SK-N-SH treated with all-trans-retinoic acid at 6 μM for 48 hours (cell line): Measurements from ENCODE around the gene PTPN7.

Source experiments
- ATAC-seq: fragments of 200-7000 bp; cut with Tn5 transposase; 3 replicates; pipeline ENCODE4 v1.9.1; 2020; ENCODE audit warnings: mild to moderate bottlenecking, moderate library complexity
- ARNTL ChIP-seq: fragments of 450-650 bp; formaldehyde crosslinking; IDR thresholded peaks from 2 replicates; pipeline ENCODE4 v1.5.0; 2020; ENCODE audit warnings: low read depth, mild to moderate bottlenecking, moderate library complexity, borderline replicate concordance
- BACH2 ChIP-seq: fragments of 250-450 bp; sonication (Bioruptor Pico); IDR thresholded peaks from 2 replicates; pipeline ENCODE4 v1.9.0; 2021; ENCODE audit warnings: mild to moderate bottlenecking, borderline replicate concordance
- CSDC2 ChIP-seq: fragments of 250-450 bp; sonication (Bioruptor Pico); IDR thresholded peaks from 2 replicates; pipeline ENCODE4 v1.5.0; 2020; ENCODE audit warnings: mild to moderate bottlenecking, moderate library complexity
- GLIS3 ChIP-seq: fragments of 250-450 bp; sonication (Bioruptor Pico); IDR thresholded peaks from 2 replicates; pipeline ENCODE4 v1.5.0; 2020; ENCODE audit warnings: mild to moderate bottlenecking, moderate library complexity
- OSR1 ChIP-seq: fragments of 250-450 bp; sonication (Bioruptor Pico); IDR thresholded peaks from 2 replicates; pipeline ENCODE4 v1.8.0; 2022; ENCODE audit warnings: moderate library complexity, mild to moderate bottlenecking, inconsistent platforms
- RARB ChIP-seq: fragments of 250-450 bp; sonication (Bioruptor Pico); IDR thresholded peaks from 2 replicates; pipeline ENCODE4 v1.8.0; 2021; ENCODE audit warnings: mild to moderate bottlenecking, moderate library complexity
- SNAI2 ChIP-seq: fragments of 250-450 bp; sonication (Bioruptor Pico); IDR thresholded peaks from 2 replicates; pipeline ENCODE4 v1.5.0; 2020; ENCODE audit warnings: mild to moderate bottlenecking, moderate library complexity
- TCF4 ChIP-seq: fragments of 250-450 bp; sonication (Bioruptor Pico); IDR thresholded peaks from 2 replicates; pipeline ENCODE4 v1.8.0; 2021; ENCODE audit warnings: mild to moderate bottlenecking, moderate library complexity, borderline replicate concordance
- TOX ChIP-seq: fragments of 250-450 bp; sonication (Bioruptor Pico); IDR thresholded peaks from 2 replicates; pipeline ENCODE4 v1.8.0; 2021; ENCODE audit warnings: mild to moderate bottlenecking, moderate library complexity, borderline replicate concordance
- ZC3H10 ChIP-seq: fragments of 250-450 bp; sonication (Bioruptor Pico); IDR thresholded peaks from 2 replicates; pipeline ENCODE4 v1.5.1; 2021; ENCODE audit warnings: mild to moderate bottlenecking, moderate library complexity
- ZFP30 ChIP-seq: fragments of 450-650 bp; formaldehyde crosslinking; IDR thresholded peaks from 2 replicates; pipeline ENCODE4 v1.5.0; 2022; ENCODE audit warnings: mild to moderate bottlenecking, moderate library complexity
- ZNF565 ChIP-seq: fragments of 450-650 bp; formaldehyde crosslinking; conservative IDR thresholded peaks from 2 replicates; pipeline ENCODE4 v1.5.0; 2020; ENCODE audit warnings: low read depth, mild to moderate bottlenecking, moderate library complexity
- ZNF8 ChIP-seq: fragments of 450-650 bp; formaldehyde crosslinking; IDR thresholded peaks from 2 replicates; pipeline ENCODE4 v1.5.0; 2020; ENCODE audit warnings: mild to moderate bottlenecking, moderate library complexity
- TF ChIP-seq, protein P1 (sequence below): fragments of 250-450 bp; sonication (Bioruptor Pico); IDR thresholded peaks from 2 replicates; pipeline ENCODE4 v1.8.0; 2021; ENCODE audit warnings: low read depth, mild to moderate bottlenecking, moderate library complexity, borderline replicate concordance
- TF ChIP-seq, protein P2 (sequence below): fragments of 250-450 bp; sonication (Bioruptor Pico); IDR thresholded peaks from 2 replicates; pipeline ENCODE4 v1.8.0; 2020; ENCODE audit warnings: mild to moderate bottlenecking, moderate library complexity, borderline replicate concordance
- TF ChIP-seq, protein P3 (sequence below): fragments of 250-450 bp; sonication (Bioruptor Pico); IDR thresholded peaks from 2 replicates; pipeline ENCODE4 v1.5.0; 2020; ENCODE audit warnings: mild to moderate bottlenecking, moderate library complexity
- TF ChIP-seq, protein P4 (sequence below): fragments of 250-450 bp; sonication (Bioruptor Pico); IDR thresholded peaks from 2 replicates; pipeline ENCODE4 v1.5.1; 2021; ENCODE audit warnings: mild to moderate bottlenecking, moderate library complexity

PTPN7 gene

DNA sequence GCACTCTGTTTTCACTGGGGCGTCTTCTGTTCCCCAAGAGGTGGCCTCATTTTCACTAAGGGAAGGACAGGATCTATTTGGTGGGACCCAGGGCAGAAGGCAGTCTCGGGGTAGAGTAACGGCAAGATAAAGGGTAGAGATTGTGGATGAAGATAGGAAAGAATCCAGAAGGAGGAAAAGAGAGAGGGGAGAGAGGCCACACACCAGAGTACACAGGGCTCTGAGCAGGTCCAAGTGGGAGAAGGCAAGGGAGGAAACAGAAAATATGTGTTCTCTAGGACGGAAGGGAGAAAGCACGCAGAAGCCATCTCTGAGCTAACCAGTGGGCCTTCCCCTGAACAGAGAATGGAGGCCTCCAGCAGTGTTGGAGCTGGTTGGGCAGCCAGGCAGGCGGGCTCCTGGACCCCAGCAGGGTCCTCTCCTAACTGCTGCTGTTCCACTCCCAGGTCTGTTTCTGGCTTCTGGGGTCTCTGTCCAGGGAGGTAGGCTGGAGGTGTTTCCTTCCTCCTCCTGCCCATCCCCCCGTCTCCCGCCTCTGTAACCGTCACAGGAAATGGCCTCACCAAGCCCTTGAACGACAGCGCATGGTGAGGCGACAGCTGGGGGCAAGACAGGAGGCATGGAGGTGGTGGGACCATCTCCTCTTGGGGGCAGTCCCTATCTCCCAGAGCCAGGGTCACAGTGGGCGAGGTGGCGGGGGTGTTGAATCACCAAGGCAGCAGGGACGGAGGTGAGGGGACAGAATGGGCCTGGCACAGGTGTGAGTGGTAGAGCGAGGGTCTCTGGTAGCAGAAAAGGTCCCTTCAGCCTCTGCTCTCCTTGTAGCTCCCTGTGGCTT lies 649 bp downstream of the PTPN7 start:
- no peak for ATAC-seq
- TF ChIP-seq SNAI2 (CRISPR knock-in tag) (no peak), OSR1 (CRISPR knock-in tag) (no peak), ZNF8 (CRISPR knock-in tag) (no peak), GLIS3 (CRISPR knock-in tag) (no peak), RARB (CRISPR knock-in tag) (no peak), ZNF565 (no peak), ARNTL (CRISPR knock-in tag) (no peak), TOX (CRISPR knock-in tag) (no peak)
- TF ChIP-seq, protein P1, sequence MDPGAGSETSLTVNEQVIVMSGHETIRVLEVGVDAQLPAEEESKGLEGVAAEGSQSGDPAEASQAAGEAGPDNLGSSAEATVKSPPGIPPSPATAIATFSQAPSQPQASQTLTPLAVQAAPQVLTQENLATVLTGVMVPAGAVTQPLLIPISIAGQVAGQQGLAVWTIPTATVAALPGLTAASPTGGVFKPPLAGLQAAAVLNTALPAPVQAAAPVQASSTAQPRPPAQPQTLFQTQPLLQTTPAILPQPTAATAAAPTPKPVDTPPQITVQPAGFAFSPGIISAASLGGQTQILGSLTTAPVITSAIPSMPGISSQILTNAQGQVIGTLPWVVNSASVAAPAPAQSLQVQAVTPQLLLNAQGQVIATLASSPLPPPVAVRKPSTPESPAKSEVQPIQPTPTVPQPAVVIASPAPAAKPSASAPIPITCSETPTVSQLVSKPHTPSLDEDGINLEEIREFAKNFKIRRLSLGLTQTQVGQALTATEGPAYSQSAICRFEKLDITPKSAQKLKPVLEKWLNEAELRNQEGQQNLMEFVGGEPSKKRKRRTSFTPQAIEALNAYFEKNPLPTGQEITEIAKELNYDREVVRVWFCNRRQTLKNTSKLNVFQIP (CRISPR knock-in tag): no peak
- TF ChIP-seq, protein P2, sequence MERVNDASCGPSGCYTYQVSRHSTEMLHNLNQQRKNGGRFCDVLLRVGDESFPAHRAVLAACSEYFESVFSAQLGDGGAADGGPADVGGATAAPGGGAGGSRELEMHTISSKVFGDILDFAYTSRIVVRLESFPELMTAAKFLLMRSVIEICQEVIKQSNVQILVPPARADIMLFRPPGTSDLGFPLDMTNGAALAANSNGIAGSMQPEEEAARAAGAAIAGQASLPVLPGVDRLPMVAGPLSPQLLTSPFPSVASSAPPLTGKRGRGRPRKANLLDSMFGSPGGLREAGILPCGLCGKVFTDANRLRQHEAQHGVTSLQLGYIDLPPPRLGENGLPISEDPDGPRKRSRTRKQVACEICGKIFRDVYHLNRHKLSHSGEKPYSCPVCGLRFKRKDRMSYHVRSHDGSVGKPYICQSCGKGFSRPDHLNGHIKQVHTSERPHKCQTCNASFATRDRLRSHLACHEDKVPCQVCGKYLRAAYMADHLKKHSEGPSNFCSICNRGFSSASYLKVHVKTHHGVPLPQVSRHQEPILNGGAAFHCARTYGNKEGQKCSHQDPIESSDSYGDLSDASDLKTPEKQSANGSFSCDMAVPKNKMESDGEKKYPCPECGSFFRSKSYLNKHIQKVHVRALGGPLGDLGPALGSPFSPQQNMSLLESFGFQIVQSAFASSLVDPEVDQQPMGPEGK (CRISPR knock-in tag): no peak

DNA sequence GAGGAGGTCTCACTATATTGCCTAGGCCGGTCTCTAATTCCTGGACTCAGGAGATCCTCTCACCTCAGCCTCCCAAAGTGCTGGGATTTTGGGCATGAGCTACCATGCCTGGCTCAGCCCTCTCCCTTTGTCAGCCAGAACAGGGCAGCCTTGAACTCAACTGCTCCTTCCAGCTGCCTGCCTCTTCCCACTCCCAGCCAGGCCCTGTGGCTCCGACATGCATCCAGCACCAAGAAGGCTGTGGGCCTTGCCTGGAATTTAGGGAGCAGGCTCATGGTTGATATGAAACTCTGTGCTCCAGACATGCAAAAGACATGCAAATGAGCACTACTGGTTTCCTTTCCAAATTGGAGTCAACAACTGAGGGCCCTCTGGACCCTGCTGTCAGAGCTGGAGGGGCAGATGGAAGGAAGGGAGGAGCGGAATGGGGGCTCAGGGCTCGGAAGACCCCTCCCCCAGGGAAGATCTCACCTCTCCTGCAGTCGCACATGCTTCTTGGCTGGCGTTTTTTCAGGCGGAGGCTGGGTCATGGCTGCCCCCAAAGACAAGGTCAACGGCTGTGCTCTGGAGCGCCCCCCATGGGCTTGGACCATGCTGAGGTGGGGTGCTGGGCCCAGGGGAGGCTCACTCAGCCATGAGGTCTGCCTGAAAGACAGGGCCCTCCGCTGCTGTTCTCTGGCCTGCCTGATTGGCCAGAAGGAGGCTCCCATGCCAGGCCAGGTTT lies 1.4 kb downstream of the PTPN7 start:
- TF ChIP-seq ZFP30: no peak
- TF ChIP-seq BACH2: no peak
- TF ChIP-seq SNAI2 (CRISPR knock-in tag): no peak
- TF ChIP-seq TCF4: no peak
- TF ChIP-seq, protein P2 (CRISPR knock-in tag): no peak
- TF ChIP-seq, protein P1 (CRISPR knock-in tag): no peak
- TF ChIP-seq CSDC2: no peak
- TF ChIP-seq, protein P3, sequence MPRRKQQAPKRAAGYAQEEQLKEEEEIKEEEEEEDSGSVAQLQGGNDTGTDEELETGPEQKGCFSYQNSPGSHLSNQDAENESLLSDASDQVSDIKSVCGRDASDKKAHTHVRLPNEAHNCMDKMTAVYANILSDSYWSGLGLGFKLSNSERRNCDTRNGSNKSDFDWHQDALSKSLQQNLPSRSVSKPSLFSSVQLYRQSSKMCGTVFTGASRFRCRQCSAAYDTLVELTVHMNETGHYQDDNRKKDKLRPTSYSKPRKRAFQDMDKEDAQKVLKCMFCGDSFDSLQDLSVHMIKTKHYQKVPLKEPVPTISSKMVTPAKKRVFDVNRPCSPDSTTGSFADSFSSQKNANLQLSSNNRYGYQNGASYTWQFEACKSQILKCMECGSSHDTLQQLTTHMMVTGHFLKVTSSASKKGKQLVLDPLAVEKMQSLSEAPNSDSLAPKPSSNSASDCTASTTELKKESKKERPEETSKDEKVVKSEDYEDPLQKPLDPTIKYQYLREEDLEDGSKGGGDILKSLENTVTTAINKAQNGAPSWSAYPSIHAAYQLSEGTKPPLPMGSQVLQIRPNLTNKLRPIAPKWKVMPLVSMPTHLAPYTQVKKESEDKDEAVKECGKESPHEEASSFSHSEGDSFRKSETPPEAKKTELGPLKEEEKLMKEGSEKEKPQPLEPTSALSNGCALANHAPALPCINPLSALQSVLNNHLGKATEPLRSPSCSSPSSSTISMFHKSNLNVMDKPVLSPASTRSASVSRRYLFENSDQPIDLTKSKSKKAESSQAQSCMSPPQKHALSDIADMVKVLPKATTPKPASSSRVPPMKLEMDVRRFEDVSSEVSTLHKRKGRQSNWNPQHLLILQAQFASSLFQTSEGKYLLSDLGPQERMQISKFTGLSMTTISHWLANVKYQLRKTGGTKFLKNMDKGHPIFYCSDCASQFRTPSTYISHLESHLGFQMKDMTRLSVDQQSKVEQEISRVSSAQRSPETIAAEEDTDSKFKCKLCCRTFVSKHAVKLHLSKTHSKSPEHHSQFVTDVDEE: no peak
- no peak for TF ChIP-seq ZC3H10
- TF ChIP-seq, protein P4, sequence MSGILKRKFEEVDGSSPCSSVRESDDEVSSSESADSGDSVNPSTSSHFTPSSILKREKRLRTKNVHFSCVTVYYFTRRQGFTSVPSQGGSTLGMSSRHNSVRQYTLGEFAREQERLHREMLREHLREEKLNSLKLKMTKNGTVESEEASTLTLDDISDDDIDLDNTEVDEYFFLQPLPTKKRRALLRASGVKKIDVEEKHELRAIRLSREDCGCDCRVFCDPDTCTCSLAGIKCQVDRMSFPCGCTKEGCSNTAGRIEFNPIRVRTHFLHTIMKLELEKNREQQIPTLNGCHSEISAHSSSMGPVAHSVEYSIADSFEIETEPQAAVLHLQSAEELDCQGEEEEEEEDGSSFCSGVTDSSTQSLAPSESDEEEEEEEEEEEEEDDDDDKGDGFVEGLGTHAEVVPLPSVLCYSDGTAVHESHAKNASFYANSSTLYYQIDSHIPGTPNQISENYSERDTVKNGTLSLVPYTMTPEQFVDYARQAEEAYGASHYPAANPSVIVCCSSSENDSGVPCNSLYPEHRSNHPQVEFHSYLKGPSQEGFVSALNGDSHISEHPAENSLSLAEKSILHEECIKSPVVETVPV (CRISPR knock-in tag): no peak
- ATAC-seq: no peak
